Nephron (organoid): ENCODE results near the gene TTLL3.

ENCODE experiments used
- H3K27ac Mint-ChIP-seq, 3 experiments: 2 replicates each; pipeline ENCODE4 v1.8.0; 2020; ENCODE audit warnings: mixed read lengths in 3 of 3, mild to moderate bottlenecking in 2 of 3, moderate library complexity in 1 of 3
- H3K27me3 Mint-ChIP-seq: 2 replicates; pipeline ENCODE4 v1.8.0; 2021; ENCODE audit warnings: low read depth, mild to moderate bottlenecking, moderate library complexity, mixed read lengths
- H3K36me3 Mint-ChIP-seq: 2 replicates; pipeline ENCODE4 v1.8.0; 2020; ENCODE audit warnings: low read depth, mixed read lengths
- H3K4me1 Mint-ChIP-seq: 2 replicates; pipeline ENCODE4 v1.8.0; 2020; ENCODE audit warnings: mixed read lengths
- H3K4me3 Mint-ChIP-seq, 3 experiments: 2 replicates each; pipeline ENCODE4 v1.8.0; 2020; ENCODE audit warnings: mild to moderate bottlenecking in 3 of 3, mixed read lengths in 3 of 3, moderate library complexity in 2 of 3
- H3K9me3 Mint-ChIP-seq: 2 replicates; pipeline ENCODE4 v1.8.0; 2020; ENCODE audit warnings: mixed read lengths
- CTCF ChIP-seq, 3 experiments: fragments of 200-600 bp; sonication (generic); IDR thresholded peaks; one replicate each; pipeline ENCODE4 v1.5.0; 2021; ENCODE audit warnings: antibody characterized with exemption in 3 of 3; ENCODE audit not compliant: unreplicated experiment in 3 of 3

TTLL3 gene

GRCh38 chr3:9791127-9791526 lies 18.9 kb upstream of the TTLL3 start:
- H3K4me1 Mint-ChIP-seq = peaks cover 28% of the 10 kb centered on the region
- no peaks in the 10 kb centered on the region for H3K9me3 Mint-ChIP-seq
- TF ChIP-seq CTCF (IDR thresholded peaks at IDR 0.05; ENCODE audit: unreplicated experiment in 3 of 3) = no peak
- peak overlapping the region; percentile 95 to 98 (median 98) for H3K4me3 Mint-ChIP-seq
- peak overlapping the region; percentile 100 for H3K27ac Mint-ChIP-seq
- H3K27me3 Mint-ChIP-seq = no peaks in the 10 kb centered on the region
- H3K36me3 Mint-ChIP-seq = peaks cover 43% of the 10 kb centered on the region

- Mint-ChIP-seq H3K36me3 (peaks cover 36% of the 10 kb centered on the region), H3K4me3 (peak overlapping the region; percentile 95 to 98 (median 98)), H3K27me3 (no peaks in the 10 kb centered on the region), H3K9me3 (no peaks in the 10 kb centered on the region), H3K27ac (peak overlapping the region; percentile 100), H3K4me1 (peaks cover 28% of the 10 kb centered on the region)
- TF ChIP-seq CTCF (IDR thresholded peaks at IDR 0.05; ENCODE audit: unreplicated experiment in 3 of 3) = no peak
Observed at GRCh38 chr3:9791790-9792404, 18.2 kb upstream of the TTLL3 start.

GRCh38 chr3:9792405-9793160 lies 17.5 kb upstream of the TTLL3 start, which contains the start of the genes ARPC4 and TADA3:
TSS of gene ARPC4 (plus strand) at chr3:9793082. CDS start at chr3:9793122, 40 bp downstream.
TSS of gene TADA3 (minus strand) at chr3:9792473. CDS start at chr3:9791466, 1,007 bp downstream.
- Mint-ChIP-seq H3K27me3 (no peaks in the 10 kb centered on the region), H3K4me3 (peak within 1 kb of the TSS; percentile 95 to 98 (median 98)), H3K27ac (peak within 1 kb of the TSS; percentile 100), H3K9me3 (no peaks in the 10 kb centered on the region), H3K4me1 (peaks cover 28% of the 10 kb centered on the region), H3K36me3 (peaks cover 37% of the 10 kb centered on the region)
- TF ChIP-seq CTCF (IDR thresholded peaks at IDR 0.05; ENCODE audit: unreplicated experiment in 3 of 3) = no peak

GRCh38 chr3:9793161-9793781 lies 16.8 kb upstream of the TTLL3 start:
- peak overlapping the region; percentile 95 to 98 (median 98) for H3K4me3 Mint-ChIP-seq
- no peaks in the 10 kb centered on the region for H3K9me3 Mint-ChIP-seq
- H3K4me1 Mint-ChIP-seq = peaks cover 28% of the 10 kb centered on the region
- peak overlapping the region; percentile 100 for H3K27ac Mint-ChIP-seq
- H3K36me3 Mint-ChIP-seq = peaks cover 40% of the 10 kb centered on the region
- no peaks in the 10 kb centered on the region for H3K27me3 Mint-ChIP-seq
- no peak for TF ChIP-seq CTCF (IDR thresholded peaks at IDR 0.05; ENCODE audit: unreplicated experiment in 3 of 3)

GRCh38 chr3:9794400-9794799 lies 15.7 kb upstream of the TTLL3 start:
- Mint-ChIP-seq H3K4me1 (peaks cover 28% of the 10 kb centered on the region), H3K9me3 (no peaks in the 10 kb centered on the region), H3K27ac (peak overlapping the region; percentile 75 to 83 (median 82)), H3K27me3 (no peaks in the 10 kb centered on the region), H3K36me3 (peaks cover 39% of the 10 kb centered on the region), H3K4me3 (peak overlapping the region; percentile 95 to 98 (median 98))
- TF ChIP-seq CTCF (IDR thresholded peaks at IDR 0.05; ENCODE audit: unreplicated experiment in 3 of 3) = no peak
